GM08714 (cell line): Measurements from ENCODE around the gene MAN1C1.

Source experiments
- H3K4me3 ChIP-seq: fragments of 200-500 bp; sonication (Bioruptor generic); 2 replicates; pipeline ENCODE4 v1.5.1; 2014; ENCODE audit warnings: mild to moderate bottlenecking, low read length, inconsistent platforms
- ZNF274 ChIP-seq: IDR thresholded peaks from 2 replicates; pipeline ENCODE4 v1.6.1; 2012; ENCODE audit warnings: mild to moderate bottlenecking, low read depth, low read length

Gene MAN1C1

DNA sequence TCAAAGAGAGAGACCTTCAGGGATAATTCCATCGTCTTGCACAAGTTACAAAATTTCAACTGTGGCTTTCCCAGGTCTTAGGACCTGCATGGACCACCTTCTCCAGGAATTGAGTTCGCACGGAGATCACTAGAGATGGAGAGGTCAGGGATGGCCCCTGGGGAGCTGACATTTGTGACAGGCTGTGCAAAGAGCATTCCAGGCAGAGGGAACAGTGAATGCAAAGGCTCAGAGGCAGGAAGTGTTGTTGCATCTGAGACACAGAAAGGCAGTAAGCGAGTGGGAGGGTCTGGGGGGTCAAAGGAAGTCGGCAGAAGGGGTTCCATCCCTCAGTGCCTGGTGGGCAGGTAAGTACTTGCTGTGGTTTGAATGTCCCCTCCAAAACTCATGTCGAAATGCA lies 173.9 kb downstream of the MAN1C1 start:
- TF ChIP-seq ZNF274 = no peak
- H3K4me3 ChIP-seq = no peak overlapping the region

DNA sequence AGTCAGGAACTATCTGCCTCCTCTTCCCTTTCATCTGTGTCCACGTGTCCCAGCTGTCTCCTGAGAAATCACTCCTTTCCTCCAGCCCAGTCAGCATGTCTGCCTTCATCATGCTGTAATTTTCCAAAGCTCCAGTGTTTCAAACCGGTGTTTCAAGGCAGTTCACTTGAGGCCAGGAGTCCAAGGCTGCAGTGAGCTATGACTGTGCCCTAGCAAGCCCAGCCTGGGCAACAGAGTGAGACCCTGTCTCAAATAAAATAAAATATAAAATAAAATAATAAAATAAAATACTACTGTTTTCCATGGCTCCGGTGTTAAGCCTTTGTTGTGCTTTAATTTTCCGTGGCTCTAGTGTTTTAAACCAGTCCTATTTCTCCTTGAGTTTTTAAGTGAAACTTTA lies 175.5 kb downstream of the MAN1C1 start:
- H3K4me3 ChIP-seq = no peak overlapping the region
- no peak for TF ChIP-seq ZNF274

DNA sequence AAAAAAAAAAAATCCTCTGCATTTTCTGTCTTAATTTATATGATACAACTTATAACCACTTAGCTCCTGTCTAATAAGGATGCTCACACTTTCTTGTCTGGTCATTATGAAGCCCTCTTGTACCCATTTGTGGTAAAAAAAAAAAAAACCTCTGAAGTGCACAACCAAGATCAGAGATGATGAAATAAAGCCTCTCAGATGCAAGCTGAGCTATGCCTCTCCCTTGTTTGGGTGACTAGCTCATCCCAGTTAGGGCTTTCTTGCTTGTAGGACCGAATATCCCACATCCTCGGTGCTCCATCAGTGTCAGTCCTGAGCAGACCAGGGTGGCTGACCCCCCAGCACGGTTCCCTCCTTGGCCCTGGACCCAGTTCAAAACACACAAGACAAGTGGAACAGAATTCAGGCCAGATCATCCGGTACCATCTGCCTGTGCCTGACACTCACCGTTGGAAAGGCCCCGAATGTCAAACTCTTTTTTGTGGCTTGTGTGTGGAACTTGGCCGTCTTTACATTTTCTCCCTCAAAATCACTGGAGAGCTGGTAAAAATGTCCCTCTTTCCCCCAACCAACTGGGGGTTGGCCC lies 177.1 kb downstream of the MAN1C1 start:
- TF ChIP-seq ZNF274 = no peak
- H3K4me3 ChIP-seq = no peak overlapping the region

DNA sequence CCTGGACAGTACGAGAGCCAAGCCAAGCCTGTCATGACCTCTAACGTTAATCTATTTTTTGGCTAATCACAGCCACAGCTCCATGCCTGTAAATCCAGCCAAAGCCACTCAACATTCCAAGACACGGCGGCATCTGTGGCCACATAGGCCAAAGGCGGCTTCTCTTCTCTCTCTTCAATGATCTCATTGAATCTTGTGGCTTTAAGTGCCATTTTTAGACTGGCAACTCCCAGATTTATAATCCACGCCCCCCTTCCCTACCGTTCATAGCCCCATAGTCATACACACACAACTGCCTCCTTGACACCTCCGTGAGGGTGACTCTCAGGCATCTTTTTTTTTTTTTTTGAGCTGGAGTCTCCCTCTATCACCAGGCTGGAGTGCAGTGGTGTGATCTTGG lies 177.7 kb downstream of the MAN1C1 start:
- no peak for TF ChIP-seq ZNF274
- no peak overlapping the region for H3K4me3 ChIP-seq

- TF ChIP-seq ZNF274 = no peak
- no peak overlapping the region for H3K4me3 ChIP-seq
Measured at GRCh38 chr1:25795211-25795610, 178.6 kb downstream of the MAN1C1 start.

- TF ChIP-seq ZNF274 = no peak
- no peak overlapping the region for H3K4me3 ChIP-seq
Measured at GRCh38 chr1:25795946-25796810, 179.6 kb downstream of the MAN1C1 start.

DNA sequence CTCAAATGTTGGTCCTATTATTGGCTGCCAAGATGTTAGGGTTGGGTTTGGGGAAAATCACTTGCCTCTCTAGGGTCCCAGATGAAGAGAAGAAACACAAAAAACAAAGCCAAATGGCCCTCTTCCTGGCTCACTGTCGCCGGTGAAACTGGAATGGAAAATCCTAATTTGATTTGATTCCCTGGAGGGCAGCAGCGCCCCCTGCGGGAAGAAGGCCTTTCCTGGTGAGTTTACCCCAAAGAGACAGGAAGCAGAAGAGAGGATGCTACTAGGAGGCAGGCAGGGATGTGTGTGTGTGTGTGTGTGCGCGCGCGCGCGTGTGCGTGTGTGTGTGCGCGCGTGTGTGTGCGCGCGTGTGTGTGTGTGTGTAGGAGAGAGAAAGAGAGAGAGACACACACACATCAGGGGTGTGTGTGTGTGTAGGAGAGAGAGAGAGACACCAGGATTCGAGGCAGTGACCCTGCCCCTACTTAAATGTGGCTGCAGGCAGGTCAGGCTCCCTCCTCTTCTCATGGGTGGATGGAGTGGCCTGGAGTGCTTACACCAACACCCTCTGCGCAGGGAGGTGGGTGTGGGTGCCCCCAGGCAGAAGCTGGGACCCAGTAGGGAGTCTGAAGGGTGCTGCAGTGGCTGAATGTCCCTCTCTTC lies 180.3 kb downstream of the MAN1C1 start:
- TF ChIP-seq ZNF274 = no peak
- no peak overlapping the region for H3K4me3 ChIP-seq

DNA sequence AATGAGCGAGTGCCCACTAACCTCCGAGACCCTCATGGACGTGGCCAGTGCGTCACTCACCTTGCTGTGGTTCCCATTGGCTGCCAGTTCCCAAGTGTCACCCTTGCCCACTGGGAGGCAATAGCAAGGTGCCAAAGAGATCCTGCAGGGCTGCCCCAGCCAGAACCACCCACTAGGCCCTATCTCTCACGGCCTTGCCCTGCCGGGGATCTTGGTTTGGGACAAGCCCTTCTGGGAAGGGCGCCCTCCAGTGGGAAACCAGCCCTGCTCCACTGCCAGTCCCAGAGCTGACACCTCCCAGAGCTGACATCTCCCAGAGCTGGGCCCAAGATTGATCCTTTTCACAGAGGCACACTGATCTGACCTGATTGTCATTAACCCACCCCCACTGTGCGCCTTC lies 181.3 kb downstream of the MAN1C1 start:
- no peak for TF ChIP-seq ZNF274
- no peak overlapping the region for H3K4me3 ChIP-seq

GRCh38 chr1:25798666-25799351 lies 182.2 kb downstream of the MAN1C1 start:
- H3K4me3 ChIP-seq = no peak overlapping the region
- TF ChIP-seq ZNF274 = no peak

GRCh38 chr1:25799352-25799934 lies 182.9 kb downstream of the MAN1C1 start:
- H3K4me3 ChIP-seq = peak overlapping the region; percentile 2; the same call in 1 of the 2 replicates
- TF ChIP-seq ZNF274 = no peak

- TF ChIP-seq ZNF274 = no peak
- peak within 1 kb of the TSS; percentile 51; the same call in 1 of the 2 replicates for H3K4me3 ChIP-seq
Measured at GRCh38 chr1:25799935-25800702, 183.5 kb downstream of the MAN1C1 start, which contains the start of gene SELENON. Gene SELENON, plus strand, starts transcription at chr1:25800193. Its CDS starts 38 bp downstream, at chr1:25800231.

DNA sequence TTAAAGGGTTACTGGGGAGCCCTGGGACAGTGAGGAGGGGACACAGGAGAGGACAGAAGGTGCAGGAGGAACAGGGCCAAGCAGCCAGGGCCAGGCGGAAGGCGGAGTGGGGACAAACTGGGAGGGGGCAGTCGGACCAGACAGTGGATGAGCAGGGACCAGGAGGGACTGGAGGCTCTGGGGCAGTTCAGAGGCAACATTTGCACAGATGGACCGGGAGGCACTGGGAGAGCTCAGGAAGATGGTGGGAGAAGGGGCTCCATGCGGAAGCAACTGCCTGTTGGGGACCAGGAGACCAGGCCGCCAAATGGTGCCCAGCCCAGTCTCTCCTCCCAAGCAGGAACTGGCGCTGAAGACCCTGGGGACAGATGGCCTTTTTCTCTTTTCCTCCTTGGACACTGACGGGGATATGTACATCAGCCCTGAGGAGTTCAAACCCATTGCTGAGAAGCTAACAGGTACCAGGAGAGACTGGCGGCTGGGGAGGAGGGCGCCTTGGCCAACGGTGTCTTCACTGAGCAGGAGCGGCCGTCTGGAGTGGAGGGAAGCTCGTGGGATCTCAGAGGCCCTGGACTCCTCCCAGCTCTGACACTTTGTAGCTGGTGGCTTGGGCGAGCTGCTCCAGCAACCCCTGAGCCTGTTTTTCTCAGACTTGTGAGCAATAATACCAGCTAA lies 184.2 kb downstream of the MAN1C1 start:
- TF ChIP-seq ZNF274 = no peak
- peak overlapping the region; percentile 51; the same call in 1 of the 2 replicates for H3K4me3 ChIP-seq

DNA sequence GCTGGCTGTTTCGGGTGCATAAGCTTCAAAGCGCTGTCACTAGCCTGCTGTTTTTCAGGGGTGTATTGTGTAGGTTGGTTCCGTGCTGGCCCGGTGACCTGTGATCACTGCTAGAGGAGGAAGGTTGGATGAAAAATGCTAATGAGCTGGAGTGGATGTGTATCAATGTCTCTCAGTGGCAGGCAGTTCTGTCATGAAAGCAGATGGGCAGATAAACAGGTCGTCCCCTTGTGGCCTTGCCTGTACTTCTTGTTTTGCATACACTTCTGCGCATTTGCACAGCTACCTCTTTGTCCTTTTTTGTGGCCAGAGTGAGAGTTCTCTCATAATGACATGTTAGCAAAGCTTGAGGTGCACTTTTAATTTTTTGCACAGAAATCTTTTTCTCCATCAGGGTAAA lies 186.3 kb downstream of the MAN1C1 start:
- no peak for TF ChIP-seq ZNF274

More for the DNA sequence above, 186.3 kb downstream of the MAN1C1 start:
- no peak overlapping the region for H3K4me3 ChIP-seq
